Transverse colon (tissue), 4 donors: Measurements from ENCODE around the gene SAT2. TPM values are rescaled to one million over a fixed set of nuclear protein-coding genes. Genes with fewer than 3 reads are reported as not detected.

Source experiments
- DNase-seq: peaks from one replicate; pipeline ENCODE4 v3.0.0-alpha.2; 2019
- H3K27ac ChIP-seq, 4 donors: fragments of 200-600 bp; sonication (generic); 2 replicates each; pipeline ENCODE4 v1.5.1; 2016 to 2018; ENCODE audit warnings: inconsistent platforms in 4 of 4
- H3K27me3 ChIP-seq: fragments of 200-600 bp; sonication (generic); 2 replicates; pipeline ENCODE4 v1.5.1; 2017; ENCODE audit warnings: inconsistent platforms
- H3K36me3 ChIP-seq, 4 donors: fragments of 200-600 bp; sonication (generic); 2 replicates each; pipeline ENCODE4 v1.5.1; 2017 to 2019; ENCODE audit warnings: inconsistent platforms in 4 of 4
- H3K4me1 ChIP-seq, 4 donors: fragments of 200-600 bp; sonication (generic); 2 replicates each; pipeline ENCODE4 v1.5.1; 2017 to 2020; ENCODE audit warnings: inconsistent platforms in 4 of 4
- H3K4me3 ChIP-seq, 4 donors: fragments of 200-600 bp; sonication (generic); 1 replicate in 1 of 4; 2 replicates in 3 of 4; pipeline versions ENCODE4 v1.5.1 to v1.6.1; 2017 to 2019; ENCODE audit warnings: inconsistent platforms in 4 of 4
- H3K9me3 ChIP-seq, 2 donors: fragments of 200-600 bp; sonication (generic); 2 replicates each; pipeline ENCODE4 v1.5.1; 2017 to 2019; ENCODE audit warnings: inconsistent platforms in 2 of 2
- EP300 ChIP-seq: sonication (generic); formaldehyde crosslinking; IDR thresholded peaks from one replicate; pipeline ENCODE4 v1.6.1; 2017; ENCODE audit warnings: antibody characterized with exemption, low read depth
- POLR2A ChIP-seq: fragments of 450-650 bp; IDR thresholded peaks from one replicate; pipeline ENCODE4 v1.6.1; 2016; ENCODE audit warnings: antibody characterized with exemption, mild to moderate bottlenecking, moderate library complexity
- POLR2AphosphoS5 ChIP-seq, 3 donors: sonication (generic); formaldehyde crosslinking; IDR thresholded peaks; one replicate each; pipeline ENCODE4 v1.6.1; 2016; ENCODE audit warnings: antibody characterized with exemption in 3 of 3
- WGBS, 2 donors: methylation state at CpG; one replicate each; pipeline ENCODE4 v1.1.5; 2018; ENCODE audit warnings: low coverage in 1 of 2; 5-methylcytosine and 5-hydroxymethylcytosine counted together
- in situ Hi-C, 4 donors: fragments of 200-750 bp; cut with MboI; loops; one replicate each; pipeline versions ENCODE4 v1.15.0 to v1.15.1; 2017; ENCODE audit warnings: low sequenced_read_pairs in 3 of 4, low pct_ligation_motif_present in 1 of 4, low pct_unique_long_range_greater_than_20kb in 1 of 4
- intact Hi-C: fragments of 100-400 bp; cut with DNase I; formaldehyde crosslinking; loops from one replicate; pipeline ENCODE4 v1.15.1; 2023; ENCODE audit warnings: low total_unique reads
- total RNA-seq, 4 donors: library from RNA; depleted of rRNA; stranded (reverse); fragments of >200 nt; gene quantifications; one replicate each; pipeline ENCODE4 v1.1.0, GENCODE V29; 2016
- TF ChIP-seq, protein P1 (sequence below), 5 experiments: fragments of 200-600 bp in 3 of 5; fragments of 450-650 bp in 2 of 5; sonication (generic) in 3 of 5; IDR thresholded peaks; 1 replicate in 2 of 5; 2 replicates in 3 of 5; pipeline ENCODE4 v1.5.1; 2016 to 2017; ENCODE audit warnings: antibody characterized with exemption in 5 of 5, inconsistent platforms in 3 of 5, mild to moderate bottlenecking in 2 of 5, moderate library complexity in 1 of 5

The SAT2 gene
- total RNA-seq, 4 donors from 2014 or later: 21.7 to 106 (median 67.7) TPM

DNA sequence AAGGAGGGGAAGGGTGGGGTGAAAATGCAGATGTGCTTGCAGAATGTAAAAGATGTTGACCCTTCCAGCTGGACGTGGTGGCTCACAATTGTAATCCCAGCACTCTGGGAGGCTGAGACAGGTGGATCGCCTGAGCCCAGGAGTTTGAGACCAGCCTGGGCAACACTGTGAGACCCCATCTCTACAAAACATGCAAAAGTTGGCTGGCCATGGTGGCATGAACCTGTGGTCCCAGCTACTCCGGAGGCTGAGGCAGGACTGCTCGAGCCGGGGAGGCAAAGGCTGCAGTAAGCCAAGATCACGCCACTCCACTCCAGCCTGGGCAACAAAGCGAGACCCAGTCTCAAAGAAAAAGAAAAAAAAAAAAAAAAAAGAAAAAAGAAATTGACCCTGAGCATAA, 40.9 kb upstream of the SAT2 start:
- intact Hi-C loops: no loop called here
- peaks cover 0 to 6% (median 0%) of the 10 kb centered on the region in 4 donors for H3K4me1 ChIP-seq
- H3K4me3 ChIP-seq: no peak overlapping the region
- TF ChIP-seq POLR2A (no peak), EP300 (no peak), POLR2AphosphoS5 (IDR thresholded peaks at IDR 0.05) (no peak)
- TF ChIP-seq, protein P1, sequence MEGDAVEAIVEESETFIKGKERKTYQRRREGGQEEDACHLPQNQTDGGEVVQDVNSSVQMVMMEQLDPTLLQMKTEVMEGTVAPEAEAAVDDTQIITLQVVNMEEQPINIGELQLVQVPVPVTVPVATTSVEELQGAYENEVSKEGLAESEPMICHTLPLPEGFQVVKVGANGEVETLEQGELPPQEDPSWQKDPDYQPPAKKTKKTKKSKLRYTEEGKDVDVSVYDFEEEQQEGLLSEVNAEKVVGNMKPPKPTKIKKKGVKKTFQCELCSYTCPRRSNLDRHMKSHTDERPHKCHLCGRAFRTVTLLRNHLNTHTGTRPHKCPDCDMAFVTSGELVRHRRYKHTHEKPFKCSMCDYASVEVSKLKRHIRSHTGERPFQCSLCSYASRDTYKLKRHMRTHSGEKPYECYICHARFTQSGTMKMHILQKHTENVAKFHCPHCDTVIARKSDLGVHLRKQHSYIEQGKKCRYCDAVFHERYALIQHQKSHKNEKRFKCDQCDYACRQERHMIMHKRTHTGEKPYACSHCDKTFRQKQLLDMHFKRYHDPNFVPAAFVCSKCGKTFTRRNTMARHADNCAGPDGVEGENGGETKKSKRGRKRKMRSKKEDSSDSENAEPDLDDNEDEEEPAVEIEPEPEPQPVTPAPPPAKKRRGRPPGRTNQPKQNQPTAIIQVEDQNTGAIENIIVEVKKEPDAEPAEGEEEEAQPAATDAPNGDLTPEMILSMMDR (IDR thresholded peaks at IDR 0.05): no peak
- H3K27ac ChIP-seq: no peak overlapping the region
- DNase-seq: no peak
- WGBS, 2 donors: 93 to 98% methylated on average over 6 to 7 of the region's 7 CpGs
- no peaks in the 10 kb centered on the region for H3K27me3 ChIP-seq
- H3K9me3 ChIP-seq: peaks cover 3 to 4% of the 10 kb centered on the region in 2 donors
- in situ Hi-C loops: no loop called here
- H3K36me3 ChIP-seq: peaks cover 0 to 37% (median 16%) of the 10 kb centered on the region in 4 donors

DNA sequence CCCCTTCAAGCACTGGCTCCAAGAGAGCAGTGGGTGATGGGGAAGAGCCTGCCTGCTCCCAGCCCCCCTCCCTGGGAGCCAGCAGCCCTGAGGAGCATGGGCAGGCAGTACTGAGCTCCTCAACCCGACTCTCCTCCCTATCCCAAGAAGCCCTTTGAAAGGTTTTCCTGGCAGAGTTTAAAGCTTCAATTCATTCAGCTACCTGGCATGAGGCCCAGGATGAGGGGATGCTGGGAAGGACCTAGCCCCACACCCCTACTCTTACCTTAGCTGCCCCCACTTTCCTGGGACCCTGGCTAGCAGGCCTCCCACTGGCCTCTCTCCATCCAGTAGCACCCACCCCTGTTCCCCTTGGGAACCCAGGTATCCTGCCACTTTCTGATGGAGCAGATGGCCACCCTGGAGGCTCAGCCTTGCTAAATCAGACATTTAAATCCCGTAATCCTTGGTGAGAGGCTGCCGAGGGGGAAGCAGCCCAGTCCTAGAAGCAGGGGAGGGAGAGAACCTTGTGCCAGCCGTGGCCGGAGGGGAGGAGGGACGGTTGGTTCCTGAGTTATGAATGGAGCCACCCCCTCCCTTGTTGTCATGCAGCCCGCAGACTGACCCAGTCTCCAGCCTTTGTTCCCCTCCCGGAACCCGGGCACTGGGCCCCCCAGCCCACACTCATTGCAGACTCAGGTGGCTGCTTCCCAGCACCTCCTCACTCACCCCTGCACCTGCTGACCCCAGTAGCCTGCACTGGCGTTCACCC, 40.2 kb upstream of the SAT2 start:
- WGBS, 2 donors: 81 to 84% methylated on average over 5 to 10 of the region's 10 CpGs
- H3K4me3 ChIP-seq: no peak overlapping the region
- H3K27me3 ChIP-seq: no peaks in the 10 kb centered on the region
- H3K4me1 ChIP-seq: peaks cover 0 to 6% (median 0%) of the 10 kb centered on the region in 4 donors
- H3K36me3 ChIP-seq: peaks cover 0 to 30% (median 13%) of the 10 kb centered on the region in 4 donors
- H3K27ac ChIP-seq: no peak overlapping the region
- in situ Hi-C loops: no loop called here
- intact Hi-C loops: no loop called here
- no peaks in the 10 kb centered on the region for H3K9me3 ChIP-seq
- DNase-seq: no peak
- TF ChIP-seq, protein P1 (IDR thresholded peaks at IDR 0.05): no peak
- TF ChIP-seq EP300: no peak
- no peak for TF ChIP-seq POLR2A
- TF ChIP-seq POLR2AphosphoS5 (IDR thresholded peaks at IDR 0.05): no peak

DNA sequence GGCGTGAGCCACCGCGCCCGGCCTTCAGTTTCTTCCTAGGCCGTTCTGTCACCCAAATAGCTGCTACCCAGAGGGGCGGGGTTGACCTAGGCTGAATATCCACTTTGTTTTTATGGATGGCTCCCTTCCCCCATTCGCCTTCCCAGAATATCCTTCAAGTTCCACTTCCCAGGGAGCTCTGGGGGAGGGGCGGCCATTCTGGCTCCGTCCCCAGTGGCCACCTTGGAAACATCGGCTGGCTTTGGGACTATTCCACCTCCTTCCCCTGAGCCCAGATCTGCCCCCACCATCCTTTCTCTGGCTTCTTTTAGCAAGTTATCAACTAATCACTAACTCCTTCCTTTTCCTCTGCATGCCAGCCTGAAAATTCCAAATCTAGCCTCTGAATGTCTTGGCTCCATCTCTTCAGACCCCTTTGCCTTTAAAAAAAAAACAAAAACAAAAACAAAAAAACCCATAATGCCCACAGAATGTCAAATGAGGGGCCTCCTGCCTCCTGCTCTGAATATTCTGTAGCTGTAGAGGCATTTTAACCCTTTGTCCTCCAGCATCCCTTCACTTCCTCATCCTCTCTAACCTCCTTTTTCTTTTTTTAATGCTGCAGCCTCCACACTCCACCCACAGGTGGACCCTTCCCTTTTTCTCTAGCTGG, 29.5 kb upstream of the SAT2 start:
- no peak overlapping the region for H3K4me3 ChIP-seq
- H3K36me3 ChIP-seq: no peaks in the 10 kb centered on the region
- H3K4me1 ChIP-seq: peaks cover 0 to 8% (median 0%) of the 10 kb centered on the region in 4 donors
- H3K27me3 ChIP-seq: peaks cover 14% of the 10 kb centered on the region
- TF ChIP-seq POLR2A (no peak), POLR2AphosphoS5 (IDR thresholded peaks at IDR 0.05) (no peak), EP300 (no peak)
- TF ChIP-seq, protein P1 (IDR thresholded peaks at IDR 0.05): no peak
- no peaks in the 10 kb centered on the region for H3K9me3 ChIP-seq
- intact Hi-C loops (no loop called here), in situ Hi-C loops (no loop called here)
- H3K27ac ChIP-seq: peak overlapping the region in 1 of 4 donors; percentile 18
- 40 to 61% methylated on average over 1 to 10 of the region's 10 CpGs for WGBS, 2 donors
- DNase-seq: peak; percentile 12

DNA sequence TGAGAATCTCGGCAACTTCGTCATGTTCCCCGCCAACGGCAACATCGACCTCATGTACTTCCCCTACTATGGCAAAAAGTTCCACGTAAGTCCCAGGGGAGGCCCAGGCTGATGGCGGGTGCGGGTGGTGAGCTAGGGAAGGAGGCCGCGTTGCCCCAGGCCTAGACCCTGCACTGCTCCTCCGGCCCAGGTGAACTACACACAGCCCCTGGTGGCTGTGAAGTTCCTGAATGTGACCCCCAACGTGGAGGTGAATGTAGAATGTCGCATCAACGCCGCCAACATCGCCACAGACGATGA, 27.9 kb upstream of the SAT2 start:
- Histone ChIP-seq H3K4me1 (peaks cover 4 to 24% (median 13%) of the 10 kb centered on the region in 4 donors), H3K27me3 (peaks cover 30% of the 10 kb centered on the region), H3K36me3 (no peaks in the 10 kb centered on the region), H3K27ac (no peak overlapping the region), H3K9me3 (no peaks in the 10 kb centered on the region), H3K4me3 (no peak overlapping the region)
- TF ChIP-seq EP300 (no peak), POLR2AphosphoS5 (IDR thresholded peaks at IDR 0.05) (no peak), POLR2A (no peak)
- TF ChIP-seq, protein P1 (IDR thresholded peaks at IDR 0.05): no peak
- 94% methylated on average over 17 of the region's 17 CpGs; no CpG with 5 or more reads in 1 of the 2 donors for WGBS, 2 donors
- no peak for DNase-seq
- intact Hi-C loops: no loop called here
- in situ Hi-C loops: no loop called here
